ENCODE data around the gene SLC22A2. TPM values are rescaled to one million over a fixed set of nuclear protein-coding genes. Genes with fewer than 3 reads are reported as not detected.
A peak's percentile ranks its signal among the peaks of the same experiment; 100 is the strongest.
"Not testable (repeated sequence)": the region's sequence is repeated elsewhere in the genome, so short reads cannot be mapped to it uniquely, and the experiment has no call there.

The SLC22A2 gene
- polyA plus RNA-seq, 4 donors: 0.04 TPM; not detected in 3

DNA sequence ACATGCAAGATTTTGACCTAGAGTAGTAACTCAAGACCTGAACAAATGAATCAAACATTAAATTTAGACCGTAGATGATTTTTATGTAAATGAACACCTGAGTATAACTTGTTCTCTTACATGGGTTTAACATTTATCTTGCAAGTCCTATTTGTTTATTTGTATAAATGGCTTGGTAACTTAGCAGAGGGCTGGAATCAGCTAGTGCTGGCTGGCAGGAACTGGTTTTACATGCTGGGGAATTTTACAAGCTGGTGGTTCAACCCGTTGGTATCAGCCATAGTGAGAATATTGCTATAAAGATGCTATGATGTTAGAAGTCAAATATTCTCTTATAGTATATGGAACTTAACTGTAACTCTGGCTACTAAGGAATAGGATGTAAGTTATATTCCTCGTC lies 8.9 kb downstream of the SLC22A2 start:
- FAIRE-seq (no peak), DNase-seq (no peak)
- H3K4me3 ChIP-seq (ENCODE audit: low read depth in 1 of 3, low read length in 3 of 3): no peak overlapping the region
- no peaks in the 10 kb centered on the region for H3K27me3 ChIP-seq (ENCODE audit: control insufficient read depth in 3 of 3, insufficient read depth in 3 of 3, low read length in 3 of 3)
- H3K27ac ChIP-seq (ENCODE audit: low read depth in 1 of 3, low read length in 2 of 3): no peak overlapping the region
- peaks cover 0 to 14% (median 0%) of the 10 kb centered on the region in 3 donors for H3K4me1 ChIP-seq (ENCODE audit: control insufficient read depth in 3 of 3, insufficient read depth in 2 of 3, low read depth in 1 of 3, low read length in 2 of 3)
- 67 to 73% (median 68%) methylated on average over 3 of the region's 3 CpGs for WGBS, 3 donors
- H3K9me3 ChIP-seq (ENCODE audit: control insufficient read depth in 2 of 2, insufficient read depth in 1 of 2, low read depth in 1 of 2, low read length in 1 of 2): no peaks in the 10 kb centered on the region
- H3K36me3 ChIP-seq (ENCODE audit: control insufficient read depth in 3 of 3, insufficient read depth in 2 of 3, low read depth in 1 of 3, low read length in 3 of 3): no peaks in the 10 kb centered on the region

DNA sequence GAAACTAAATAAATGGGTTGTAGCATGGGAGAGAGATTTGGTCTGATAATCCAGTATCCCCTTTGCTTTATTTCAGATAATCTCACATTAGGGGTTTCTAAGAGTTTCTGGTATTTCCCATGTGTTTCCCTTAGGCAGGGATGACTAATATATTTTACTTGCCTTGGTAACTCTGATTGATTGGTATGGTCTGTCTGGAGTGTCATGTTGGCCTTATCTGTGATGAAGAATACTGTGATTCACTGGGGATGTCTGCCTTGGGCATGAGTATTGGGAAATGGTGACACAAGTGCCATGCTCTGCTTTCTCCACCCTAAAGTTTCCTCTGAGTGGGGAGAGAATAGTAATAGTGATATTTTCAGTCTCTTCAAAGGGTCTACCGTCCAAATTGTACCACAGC lies 10.1 kb downstream of the SLC22A2 start:
- Histone ChIP-seq H3K36me3 (ENCODE audit: control insufficient read depth in 3 of 3, insufficient read depth in 2 of 3, low read depth in 1 of 3, low read length in 3 of 3) (no peaks in the 10 kb centered on the region), H3K4me3 (ENCODE audit: low read depth in 1 of 3, low read length in 3 of 3) (no peak overlapping the region), H3K9me3 (ENCODE audit: control insufficient read depth in 2 of 2, insufficient read depth in 1 of 2, low read depth in 1 of 2, low read length in 1 of 2) (no peaks in the 10 kb centered on the region), H3K4me1 (ENCODE audit: control insufficient read depth in 3 of 3, insufficient read depth in 2 of 3, low read depth in 1 of 3, low read length in 2 of 3) (peaks cover 0 to 4% (median 0%) of the 10 kb centered on the region in 3 donors), H3K27ac (ENCODE audit: low read depth in 1 of 3, low read length in 2 of 3) (no peak overlapping the region), H3K27me3 (ENCODE audit: control insufficient read depth in 3 of 3, insufficient read depth in 3 of 3, low read length in 3 of 3) (no peaks in the 10 kb centered on the region)
- no peak for DNase-seq
- WGBS, 3 donors: 68 to 88% (median 80%) methylated on average over 1 of the region's 1 CpG
- no peak for FAIRE-seq

DNA sequence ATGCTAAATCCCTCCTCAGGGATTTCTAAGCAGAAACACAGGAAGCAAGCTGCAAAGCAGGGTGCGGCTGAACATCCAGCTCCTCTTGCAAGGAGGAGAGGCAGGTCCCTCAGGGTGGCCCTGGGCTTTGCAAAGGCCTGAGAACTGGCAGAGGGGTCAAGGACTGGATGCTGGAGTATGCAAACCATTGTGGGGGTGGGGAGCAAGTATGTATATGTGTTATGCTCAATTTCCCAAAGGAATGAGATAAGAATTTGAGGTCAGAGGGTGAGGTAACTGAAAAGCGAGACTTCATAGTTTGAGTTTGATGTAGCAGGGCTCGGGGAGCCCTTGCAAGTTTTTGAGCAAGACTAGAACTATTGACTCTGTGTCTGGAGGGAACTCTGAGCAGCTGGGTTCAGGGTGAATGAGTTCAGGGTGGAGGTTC lies 11.2 kb downstream of the SLC22A2 start:
- no peak for DNase-seq
- FAIRE-seq: no peak
- 74 to 87% (median 79%) methylated on average over 3 of the region's 3 CpGs for WGBS, 3 donors

DNA sequence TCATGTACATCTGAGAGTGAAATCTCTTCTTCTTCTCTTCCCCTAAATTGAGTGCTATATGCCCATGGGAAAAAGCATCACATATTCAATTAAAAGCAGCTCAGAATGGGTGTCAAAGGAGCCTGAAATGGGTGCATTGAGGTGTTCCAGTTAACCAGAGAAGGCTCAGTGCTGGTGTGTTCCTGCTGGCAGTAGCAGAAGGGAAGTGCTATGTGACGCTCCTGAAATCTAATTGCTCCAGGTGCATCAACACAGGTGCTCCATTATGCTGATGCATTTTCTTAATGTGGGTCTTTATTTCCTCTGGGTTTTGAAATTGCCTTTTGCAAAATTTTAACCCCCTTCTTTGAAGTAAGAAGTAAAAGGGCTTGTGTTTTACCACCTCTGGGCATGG lies 17.9 kb downstream of the SLC22A2 start:
- DNase-seq (no peak), FAIRE-seq (no peak)
- H3K27me3 ChIP-seq (ENCODE audit: control insufficient read depth in 3 of 3, insufficient read depth in 3 of 3, low read length in 3 of 3): no peaks in the 10 kb centered on the region
- no peak overlapping the region for H3K27ac ChIP-seq (ENCODE audit: low read depth in 1 of 3, low read length in 2 of 3)
- WGBS, 3 donors: 70 to 81% (median 73%) methylated on average over 1 of the region's 1 CpG
- H3K4me1 ChIP-seq (ENCODE audit: control insufficient read depth in 3 of 3, insufficient read depth in 2 of 3, low read depth in 1 of 3, low read length in 2 of 3): peaks cover 0 to 19% (median 0%) of the 10 kb centered on the region in 3 donors
- H3K4me3 ChIP-seq (ENCODE audit: low read depth in 1 of 3, low read length in 3 of 3): no peak overlapping the region
- H3K9me3 ChIP-seq (ENCODE audit: control insufficient read depth in 2 of 2, insufficient read depth in 1 of 2, low read depth in 1 of 2, low read length in 1 of 2): peaks cover 0 to 3% of the 10 kb centered on the region in 2 donors
- no peaks in the 10 kb centered on the region for H3K36me3 ChIP-seq (ENCODE audit: control insufficient read depth in 3 of 3, insufficient read depth in 2 of 3, low read depth in 1 of 3, low read length in 3 of 3)

More for the DNA sequence above, 11.2 kb downstream of the SLC22A2 start:
- Histone ChIP-seq H3K27ac (ENCODE audit: low read depth in 1 of 3, low read length in 2 of 3) (no peak overlapping the region), H3K9me3 (ENCODE audit: control insufficient read depth in 2 of 2, insufficient read depth in 1 of 2, low read depth in 1 of 2, low read length in 1 of 2) (no peaks in the 10 kb centered on the region), H3K36me3 (ENCODE audit: control insufficient read depth in 3 of 3, insufficient read depth in 2 of 3, low read depth in 1 of 3, low read length in 3 of 3) (no peaks in the 10 kb centered on the region), H3K27me3 (ENCODE audit: control insufficient read depth in 3 of 3, insufficient read depth in 3 of 3, low read length in 3 of 3) (no peaks in the 10 kb centered on the region), H3K4me3 (ENCODE audit: low read depth in 1 of 3, low read length in 3 of 3) (no peak overlapping the region), H3K4me1 (ENCODE audit: control insufficient read depth in 3 of 3, insufficient read depth in 2 of 3, low read depth in 1 of 3, low read length in 2 of 3) (no peaks in the 10 kb centered on the region)

DNA sequence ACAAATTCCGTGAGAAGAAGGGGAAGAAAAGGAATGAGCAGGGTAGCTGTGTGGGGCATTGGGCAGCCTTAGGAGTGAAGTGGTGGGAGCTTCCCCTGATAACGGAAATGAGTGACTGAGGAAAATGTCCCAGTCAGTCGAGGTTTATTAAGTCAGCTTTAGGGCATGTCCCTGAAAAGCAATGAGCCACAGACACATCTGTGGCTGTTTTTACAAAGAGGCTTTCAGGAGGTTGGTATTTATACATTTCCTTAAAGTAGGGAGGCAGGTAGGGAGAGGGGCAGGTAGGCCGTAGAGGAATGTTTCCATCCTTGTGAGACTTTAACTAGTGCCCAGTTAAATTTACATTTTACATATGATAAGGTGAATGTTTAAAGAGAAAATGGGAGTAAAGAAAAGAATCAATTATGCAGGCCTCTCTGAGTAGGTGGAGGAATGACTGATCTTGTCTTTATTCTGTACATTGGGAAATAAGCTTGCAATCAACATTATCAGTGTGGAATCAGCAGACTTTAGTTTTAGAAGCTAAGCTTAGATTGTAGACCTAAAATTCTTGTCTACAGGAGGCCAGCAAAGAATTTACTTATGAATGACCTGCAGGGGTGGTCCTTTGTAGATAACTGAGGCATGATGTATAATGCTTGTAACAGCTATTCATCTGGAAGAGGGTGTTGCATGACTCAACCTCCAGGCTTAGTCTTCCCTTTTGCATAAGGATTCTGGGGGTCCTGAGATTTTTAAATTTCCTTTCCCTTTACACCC lies 18.5 kb downstream of the SLC22A2 start:
- FAIRE-seq (no peak), DNase-seq (no peak)
- H3K27me3 ChIP-seq (ENCODE audit: control insufficient read depth in 3 of 3, insufficient read depth in 3 of 3, low read length in 3 of 3): no peaks in the 10 kb centered on the region
- 78 to 91% (median 84%) methylated on average over 4 of the region's 4 CpGs for WGBS, 3 donors
- peak overlapping the region in 1 of 3 donors; percentile 86 for H3K27ac ChIP-seq (ENCODE audit: low read depth in 1 of 3, low read length in 2 of 3)
- H3K36me3 ChIP-seq (ENCODE audit: control insufficient read depth in 3 of 3, insufficient read depth in 2 of 3, low read depth in 1 of 3, low read length in 3 of 3): no peaks in the 10 kb centered on the region
- peaks cover 0 to 3% of the 10 kb centered on the region in 2 donors for H3K9me3 ChIP-seq (ENCODE audit: control insufficient read depth in 2 of 2, insufficient read depth in 1 of 2, low read depth in 1 of 2, low read length in 1 of 2)
- peaks cover 0 to 19% (median 0%) of the 10 kb centered on the region in 3 donors for H3K4me1 ChIP-seq (ENCODE audit: control insufficient read depth in 3 of 3, insufficient read depth in 2 of 3, low read depth in 1 of 3, low read length in 2 of 3)
- H3K4me3 ChIP-seq (ENCODE audit: low read depth in 1 of 3, low read length in 3 of 3): no peak overlapping the region

DNA sequence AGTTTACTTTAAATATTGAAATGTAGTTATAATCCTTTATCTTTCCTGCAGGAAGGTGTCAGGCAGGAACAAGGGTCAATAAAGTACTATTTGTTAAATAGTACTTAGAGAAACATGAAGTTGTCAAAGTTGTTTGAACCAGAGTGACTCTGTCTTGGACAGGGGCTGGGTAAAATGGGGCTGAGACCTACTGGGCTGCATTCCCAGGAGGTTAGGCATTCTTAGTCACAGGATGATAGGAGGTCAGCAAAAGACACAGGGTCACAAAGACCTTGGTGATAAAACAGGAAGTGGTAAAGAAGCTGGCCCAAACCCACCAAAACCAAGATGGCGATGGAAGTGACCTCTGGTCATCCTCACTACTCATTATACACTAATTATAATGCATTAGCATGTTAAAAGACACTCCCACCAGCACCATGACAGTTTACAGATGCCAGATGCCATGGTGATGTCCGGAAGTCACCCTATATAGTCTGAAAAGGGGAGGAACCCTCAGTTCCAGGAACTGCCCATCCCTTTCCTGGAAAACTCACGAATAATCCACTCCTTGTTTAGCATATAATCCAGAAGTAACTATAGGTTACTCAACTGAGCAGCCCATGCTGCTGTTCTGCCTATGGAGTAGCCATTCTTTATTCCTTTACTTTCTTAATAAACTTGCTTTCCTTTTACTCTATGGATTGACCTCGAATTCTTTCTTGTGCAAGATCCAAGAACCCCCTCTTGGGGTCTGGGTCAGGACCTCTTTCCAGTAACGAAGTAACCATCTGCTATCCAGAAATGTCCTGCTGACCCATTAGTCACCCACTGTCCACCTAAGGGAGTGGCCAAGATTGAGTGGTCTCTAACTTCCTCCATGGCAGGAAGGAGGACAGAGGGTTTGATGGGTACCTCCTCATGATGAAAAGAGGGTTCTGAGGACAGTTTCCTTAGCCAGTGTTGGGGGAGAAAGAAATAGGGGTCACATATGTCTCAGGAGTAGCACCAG lies 19.6 kb downstream of the SLC22A2 start:
- no peak overlapping the region for H3K4me3 ChIP-seq (ENCODE audit: low read depth in 1 of 3, low read length in 3 of 3)
- FAIRE-seq (peak; percentile 19), DNase-seq (peak; percentile 74 to 82)
- 66 to 70% (median 67%) methylated on average over 5 of the region's 5 CpGs for WGBS, 3 donors
- peaks cover 0 to 6% of the 10 kb centered on the region in 2 donors for H3K9me3 ChIP-seq (ENCODE audit: control insufficient read depth in 2 of 2, insufficient read depth in 1 of 2, low read depth in 1 of 2, low read length in 1 of 2)
- no peaks in the 10 kb centered on the region for H3K36me3 ChIP-seq (ENCODE audit: control insufficient read depth in 3 of 3, insufficient read depth in 2 of 3, low read depth in 1 of 3, low read length in 3 of 3)
- peak overlapping the region; percentile 64 to 86 (median 74) for H3K27ac ChIP-seq (ENCODE audit: low read depth in 1 of 3, low read length in 2 of 3)
- peaks cover 0 to 19% (median 0%) of the 10 kb centered on the region in 3 donors for H3K4me1 ChIP-seq (ENCODE audit: control insufficient read depth in 3 of 3, insufficient read depth in 2 of 3, low read depth in 1 of 3, low read length in 2 of 3)
- H3K27me3 ChIP-seq (ENCODE audit: control insufficient read depth in 3 of 3, insufficient read depth in 3 of 3, low read length in 3 of 3): no peaks in the 10 kb centered on the region

DNA sequence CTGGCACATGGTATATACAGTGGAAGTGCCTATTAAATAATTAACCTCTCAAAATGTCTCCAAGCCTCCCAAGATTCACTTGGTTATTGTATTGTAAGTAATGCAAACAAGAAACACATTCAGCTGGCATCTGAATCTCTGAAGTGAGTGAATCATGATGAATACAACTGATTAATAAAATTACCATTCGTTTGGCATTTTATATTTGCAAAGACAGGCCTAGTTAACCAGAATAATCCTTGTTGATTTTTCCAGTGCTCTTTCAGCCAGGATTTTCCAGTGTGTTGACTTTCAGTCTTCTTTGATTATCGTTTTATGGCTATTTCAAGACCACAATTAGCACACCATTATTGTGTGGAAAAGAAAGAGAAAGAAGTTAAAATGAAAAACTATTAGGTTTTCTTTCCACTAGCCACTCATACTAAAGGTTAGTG lies 20.3 kb downstream of the SLC22A2 start:
- peaks cover 0 to 19% (median 0%) of the 10 kb centered on the region in 3 donors for H3K4me1 ChIP-seq (ENCODE audit: control insufficient read depth in 3 of 3, insufficient read depth in 2 of 3, low read depth in 1 of 3, low read length in 2 of 3)
- DNase-seq (peak; percentile 48 to 67), FAIRE-seq (no peak)
- H3K36me3 ChIP-seq (ENCODE audit: control insufficient read depth in 3 of 3, insufficient read depth in 2 of 3, low read depth in 1 of 3, low read length in 3 of 3): no peaks in the 10 kb centered on the region
- no peaks in the 10 kb centered on the region for H3K27me3 ChIP-seq (ENCODE audit: control insufficient read depth in 3 of 3, insufficient read depth in 3 of 3, low read length in 3 of 3)
- H3K4me3 ChIP-seq (ENCODE audit: low read depth in 1 of 3, low read length in 3 of 3): no peak overlapping the region
- peak overlapping the region in 2 of 3 donors; percentile 48 to 86 for H3K27ac ChIP-seq (ENCODE audit: low read depth in 1 of 3, low read length in 2 of 3)
- peaks cover 0 to 9% of the 10 kb centered on the region in 2 donors for H3K9me3 ChIP-seq (ENCODE audit: control insufficient read depth in 2 of 2, insufficient read depth in 1 of 2, low read depth in 1 of 2, low read length in 1 of 2)
- WGBS, 3 donors: 10 to 39% (median 21%) methylated on average over 2 of the region's 2 CpGs

DNA sequence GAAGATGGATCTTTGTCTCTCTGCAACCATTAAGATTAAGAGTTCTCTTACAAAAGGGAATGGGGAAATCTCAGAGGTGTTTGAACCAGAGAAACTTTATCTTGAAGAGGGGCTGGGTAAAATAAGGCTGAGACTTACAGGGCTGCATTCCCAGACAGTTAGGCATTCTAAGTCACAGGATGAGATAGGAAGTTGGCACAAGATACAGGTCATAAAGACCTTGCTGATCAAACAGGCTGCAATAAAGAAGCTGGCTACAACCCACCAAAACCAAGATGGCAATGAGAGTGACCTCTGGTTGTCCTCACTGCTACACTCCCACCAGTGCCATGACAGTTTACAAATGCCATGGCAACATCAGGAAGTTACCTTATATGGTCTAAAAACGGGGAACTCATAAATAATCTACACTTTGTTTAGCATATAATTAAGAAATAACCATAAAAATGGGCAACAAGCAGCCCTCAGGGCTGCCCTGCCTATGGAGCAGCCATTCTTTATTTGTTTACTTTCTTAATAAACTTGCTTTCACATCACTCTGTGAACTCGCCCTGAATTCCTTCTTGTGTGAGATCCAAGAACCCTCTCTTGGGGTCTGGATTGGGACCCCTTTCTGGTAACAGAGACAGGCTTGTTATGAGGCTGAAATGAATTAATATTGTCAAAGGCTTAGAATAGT lies 20.9 kb downstream of the SLC22A2 start:
- not testable (repeated sequence) for H3K27me3 ChIP-seq (ENCODE audit: control insufficient read depth in 3 of 3, insufficient read depth in 3 of 3, low read length in 3 of 3); H3K36me3 ChIP-seq (ENCODE audit: control insufficient read depth in 3 of 3, insufficient read depth in 2 of 3, low read depth in 1 of 3, low read length in 3 of 3); H3K4me3 ChIP-seq (ENCODE audit: low read depth in 1 of 3, low read length in 3 of 3); H3K9me3 ChIP-seq (ENCODE audit: control insufficient read depth in 2 of 2, insufficient read depth in 1 of 2, low read depth in 1 of 2, low read length in 1 of 2); FAIRE-seq
- DNase-seq: peak in 1 of 2 donors; percentile 38
- H3K27ac ChIP-seq (ENCODE audit: low read depth in 1 of 3, low read length in 2 of 3): peak overlapping the region; percentile 48 to 86 (median 65)
- 12 to 42% (median 30%) methylated on average over 2 of the region's 2 CpGs for WGBS, 3 donors
- H3K4me1 ChIP-seq (ENCODE audit: control insufficient read depth in 3 of 3, insufficient read depth in 2 of 3, low read depth in 1 of 3, low read length in 2 of 3): peaks cover 0 to 19% (median 0%) of the 10 kb centered on the region in 3 donors

Measured in small intestine (tissue), 7 donors.